Measurements from ENCODE around the gene ABI2. TPM values are rescaled to one million over a fixed set of nuclear protein-coding genes. Genes with fewer than 3 reads are reported as not detected.
"Not testable (repeated sequence)": the region's sequence is repeated elsewhere in the genome, so short reads cannot be mapped to it uniquely, and the experiment has no call there.

Gene ABI2
- total RNA-seq, 6 donors from 2014 or later, result 30.3 to 41.6 (median 35.5) TPM

- WGBS, 2 donors, result 89% methylated on average over 2 of the region's 2 CpGs
- DNase-seq, result no peak
- Histone ChIP-seq H3K4me1 (no peaks in the 10 kb centered on the region), H3K27ac (no peak overlapping the region), H3K9me3 (no peaks in the 10 kb centered on the region), H3K27me3 (no peaks in the 10 kb centered on the region), H3K4me3 (no peak overlapping the region), H3K36me3 (peaks cover 2 to 82% (median 24%) of the 10 kb centered on the region in 4 donors)
- no peak for TF ChIP-seq POLR2AphosphoS5 (IDR thresholded peaks at IDR 0.05)
- no peak for TF ChIP-seq EP300 (IDR thresholded peaks at IDR 0.05)
- TF ChIP-seq CTCF (IDR thresholded peaks at IDR 0.05), result no peak
- TF ChIP-seq POLR2A (IDR thresholded peaks at IDR 0.05), result no peak
- ATAC-seq (ENCODE audit: low FRiP score in 2 of 2), result no peak
These were observed 41.7 kb upstream of the ABI2 start for GRCh38 chr2:203286532-203286931.

DNA sequence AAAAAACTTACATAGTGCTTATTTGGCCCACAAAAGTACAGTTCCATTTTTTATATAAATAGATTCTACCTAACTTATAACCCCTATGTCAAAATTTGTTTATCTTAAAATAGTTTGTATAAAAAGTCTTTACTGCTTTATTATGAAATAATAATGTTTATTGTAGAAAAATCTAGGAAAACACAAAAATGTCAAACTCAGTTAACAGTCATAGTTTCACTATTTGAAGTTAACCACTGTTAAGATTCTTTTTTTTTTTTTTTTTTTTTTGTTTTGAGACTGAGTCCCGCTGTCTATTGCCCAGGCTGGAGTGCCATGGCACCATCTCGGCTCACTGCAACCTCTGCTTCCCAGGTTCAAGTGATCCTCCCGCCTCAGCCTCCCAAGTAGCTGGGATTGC is 26.5 kb upstream of the ABI2 start:
- 94 to 95% methylated on average over 3 of the region's 3 CpGs for WGBS, 2 donors
- no peak for DNase-seq
- no peaks in the 10 kb centered on the region for H3K9me3 ChIP-seq

DNA sequence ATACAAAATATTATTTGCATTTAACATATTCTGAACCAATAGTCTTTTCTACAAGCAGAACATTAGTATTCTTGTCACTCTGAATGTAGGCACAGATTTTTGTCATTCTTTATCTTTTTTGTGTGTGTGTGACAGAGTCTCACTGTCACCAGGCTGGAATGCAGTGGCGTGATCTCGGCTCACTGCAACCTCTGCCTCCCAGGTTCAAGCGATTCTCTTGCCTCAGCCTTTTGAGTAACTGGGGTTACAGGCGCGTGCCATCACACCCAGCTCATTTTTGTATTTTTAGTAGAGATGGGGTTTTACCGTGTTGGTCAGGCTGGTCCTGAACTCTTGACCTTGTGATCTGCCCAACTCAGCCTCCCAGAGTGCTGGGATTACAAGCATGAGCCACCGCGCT is 25.6 kb upstream of the ABI2 start:
- H3K27me3 ChIP-seq, result not testable (repeated sequence)
- 90 to 96% methylated on average over 8 of the region's 8 CpGs for WGBS, 2 donors

More for the DNA sequence above, 26.5 kb upstream of the ABI2 start:
- ATAC-seq (ENCODE audit: low FRiP score in 2 of 2), result no peak
- Histone ChIP-seq H3K27me3 (no peaks in the 10 kb centered on the region), H3K4me3 (no peak overlapping the region), H3K27ac (no peak overlapping the region), H3K4me1 (no peaks in the 10 kb centered on the region), H3K36me3 (peaks cover 0 to 43% (median 10%) of the 10 kb centered on the region in 4 donors)
- TF ChIP-seq EP300 (IDR thresholded peaks at IDR 0.05) (no peak), CTCF (IDR thresholded peaks at IDR 0.05) (no peak), POLR2AphosphoS5 (IDR thresholded peaks at IDR 0.05) (no peak), POLR2A (IDR thresholded peaks at IDR 0.05) (no peak)

GRCh38 chr2:203310688-203311436 is 17.3 kb upstream of the ABI2 start:
- no peaks in the 10 kb centered on the region for H3K27me3 ChIP-seq
- no peak overlapping the region for H3K4me3 ChIP-seq
- 94 to 95% methylated on average over 3 of the region's 3 CpGs for WGBS, 2 donors
- ATAC-seq (ENCODE audit: low FRiP score in 2 of 2), result no peak
- DNase-seq, result no peak
- no peaks in the 10 kb centered on the region for H3K9me3 ChIP-seq
- no peaks in the 10 kb centered on the region for H3K4me1 ChIP-seq
- no peak for TF ChIP-seq POLR2A (IDR thresholded peaks at IDR 0.05)
- TF ChIP-seq EP300 (IDR thresholded peaks at IDR 0.05), result no peak
- no peak for TF ChIP-seq POLR2AphosphoS5 (IDR thresholded peaks at IDR 0.05)
- TF ChIP-seq CTCF (IDR thresholded peaks at IDR 0.05), result no peak
- no peak overlapping the region for H3K27ac ChIP-seq
- H3K36me3 ChIP-seq, result peaks cover 0 to 5% (median 2%) of the 10 kb centered on the region in 4 donors

More for the DNA sequence above, 25.6 kb upstream of the ABI2 start:
- H3K9me3 ChIP-seq; H3K27ac ChIP-seq; H3K4me1 ChIP-seq; ATAC-seq (ENCODE audit: low FRiP score in 2 of 2); H3K4me3 ChIP-seq; DNase-seq: not testable (repeated sequence)
- H3K36me3 ChIP-seq, result peaks cover 3 to 38% (median 7%) of the 10 kb centered on the region in 4 donors

- Histone ChIP-seq H3K27ac (no peak overlapping the region), H3K27me3 (no peaks in the 10 kb centered on the region), H3K9me3 (no peaks in the 10 kb centered on the region), H3K4me1 (peaks cover 11 to 25% (median 14%) of the 10 kb centered on the region in 4 donors), H3K36me3 (no peaks in the 10 kb centered on the region), H3K4me3 (no peak overlapping the region)
- DNase-seq, result no peak
- no peak for ATAC-seq (ENCODE audit: low FRiP score in 2 of 2)
- WGBS, 2 donors, result 79 to 91% methylated on average over 1 of the region's 1 CpG
- no peak for TF ChIP-seq EP300 (IDR thresholded peaks at IDR 0.05)
- TF ChIP-seq POLR2A (IDR thresholded peaks at IDR 0.05), result no peak
- no peak for TF ChIP-seq POLR2AphosphoS5 (IDR thresholded peaks at IDR 0.05)
- TF ChIP-seq CTCF (IDR thresholded peaks at IDR 0.05), result no peak
These were observed 1.8 kb upstream of the ABI2 start for GRCh38 chr2:203326356-203326755.

All from upper lobe of left lung (tissue), 6 donors.